Upper lobe of left lung (tissue), 4 donors: ENCODE results near the gene PLPPR3.

Source experiments
- CTCF ChIP-seq, 6 experiments: fragments of 450-650 bp in 4 of 6; fragments of 200-600 bp in 2 of 6; sonication (generic) in 2 of 6; IDR thresholded peaks; one replicate each; pipeline ENCODE4 v1.5.1; 2016 to 2019; ENCODE audit warnings: antibody characterized with exemption in 6 of 6
- POLR2A ChIP-seq, 4 donors: fragments of 450-650 bp; IDR thresholded peaks; one replicate each; pipeline ENCODE4 v1.5.1; 2016 to 2017; ENCODE audit warnings: antibody characterized with exemption in 4 of 4, mild to moderate bottlenecking in 2 of 4

DNA sequence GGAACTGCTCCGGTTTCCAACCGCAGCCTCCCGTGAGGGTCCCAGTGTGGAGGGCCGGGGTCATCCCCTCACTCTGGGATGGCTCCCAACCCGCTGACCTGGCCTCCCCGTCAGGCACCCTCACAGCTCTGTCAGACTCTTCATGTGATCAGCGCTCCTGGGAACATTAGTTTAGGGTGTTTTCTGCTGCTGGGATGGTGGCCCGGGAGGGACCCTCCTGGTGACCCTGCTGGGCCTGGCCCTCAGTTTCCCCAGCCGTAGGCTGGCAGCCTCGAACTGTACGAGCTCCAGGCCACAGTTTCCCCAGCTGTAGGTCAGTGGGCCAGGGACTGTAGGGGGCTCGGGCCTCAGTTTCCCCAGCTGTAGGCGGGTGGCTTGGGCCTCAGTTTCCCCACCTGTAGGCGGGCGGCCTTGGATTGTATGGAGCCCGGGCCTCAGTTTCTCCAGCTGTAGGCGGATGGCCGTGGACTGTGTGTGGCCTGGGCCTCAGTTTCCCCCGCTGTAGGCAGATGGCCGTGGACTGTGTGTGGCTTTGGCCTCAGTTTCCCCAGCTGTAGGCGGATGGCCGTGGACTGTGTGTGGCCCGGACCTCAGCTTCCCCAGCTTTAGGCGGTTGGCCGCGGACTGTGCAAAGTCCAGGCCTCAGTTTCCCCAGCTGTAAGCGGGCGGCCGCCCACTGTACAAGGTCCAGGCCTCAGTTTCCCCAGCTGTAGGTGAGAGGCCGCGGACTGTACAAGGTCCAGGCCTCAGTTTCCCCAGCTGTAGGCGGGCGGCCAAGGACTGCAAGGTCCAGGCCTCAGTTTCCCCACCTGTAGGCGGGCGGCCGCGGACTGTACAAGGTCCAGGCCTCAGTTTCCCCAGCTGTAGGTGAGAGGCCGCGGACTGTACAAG is 25.8 kb downstream of the PLPPR3 start:
- TF ChIP-seq CTCF (IDR thresholded peaks at IDR 0.05) (no peak), POLR2A (IDR thresholded peaks at IDR 0.05) (no peak)
